Endothelial cell of umbilical vein (primary cell): ENCODE data around the gene CYP4V2. TPM values are rescaled to one million over a fixed set of nuclear protein-coding genes. Genes with fewer than 3 reads are reported as not detected.

ENCODE experiments used
- BruUV-seq: library from RNA; stranded (reverse); fragments of 400-500 nt; replicated peaks from 2 replicates; lab custom pipeline; 2021; lab: Mats Ljungman, UMichigan
- CTCF ChIA-PET: fragments of 300-600, 350-600 bp; sonication (Branson Sonifier 250); formaldehyde crosslinking; loops from one replicate; lab custom pipeline; 2021; ENCODE audit warnings: antibody characterized with exemption, inconsistent platforms; lab: Charles Lee
- POLR2A ChIA-PET: fragments of 300-600, 350-600 bp; sonication (Branson Sonifier 250); formaldehyde crosslinking; loops from one replicate; lab custom pipeline; 2021; ENCODE audit warnings: antibody characterized with exemption, inconsistent platforms; lab: Charles Lee
- DNase-seq: peaks from one replicate; pipeline ENCODE4 v3.0.0-alpha.2; 2011; ENCODE audit warnings: low read depth, low spot score
- FAIRE-seq: peaks from 2 replicates; lab custom pipeline; 2011; peaks lifted over from hg19 to GRCh38; lab: Jason Lieb, UNC
- H2AFZ ChIP-seq: 2 replicates; pipeline ENCODE4 v1.6.0; 2012; ENCODE audit warnings: low read depth, low read length, control low read depth, inconsistent platforms
- H3K27ac ChIP-seq: 2 replicates; pipeline ENCODE4 v1.5.1; 2011; ENCODE audit warnings: low read depth, mild to moderate bottlenecking, control low read depth, low read length, moderate library complexity; ENCODE audit not compliant: insufficient read depth
- H3K27me3 ChIP-seq, 2 experiments: 2 replicates each; pipeline versions ENCODE4 v1.6.0 to v1.6.1; 2011; ENCODE audit warnings: low read length in 2 of 2, mixed read lengths in 1 of 2; ENCODE audit not compliant: control insufficient read depth in 2 of 2, insufficient read depth in 2 of 2
- H3K36me3 ChIP-seq, 2 experiments: 2 replicates in 1 of 2; 3 replicates in 1 of 2; pipeline ENCODE4 v1.5.1; 2011; ENCODE audit warnings: low read length in 2 of 2, mild to moderate bottlenecking in 1 of 2, moderate library complexity in 1 of 2; ENCODE audit not compliant: control insufficient read depth in 2 of 2, insufficient read depth in 2 of 2; ENCODE audit errors: extremely low read depth in 1 of 2
- H3K4me1 ChIP-seq: 3 replicates; pipeline ENCODE4 v1.5.1; 2011; ENCODE audit warnings: mild to moderate bottlenecking, low read length; ENCODE audit not compliant: control insufficient read depth, insufficient read depth; ENCODE audit errors: extremely low read depth
- H3K4me2 ChIP-seq: 2 replicates; pipeline ENCODE4 v1.6.1; 2011; ENCODE audit warnings: low read length, control low read depth, mixed read lengths; ENCODE audit not compliant: insufficient read depth
- H3K4me3 ChIP-seq, 3 experiments: fragments of 200-600 bp in 1 of 3; sonication (generic), shearing (Covaris generic) in 1 of 3; replicated peaks in 1 of 3; 2 replicates each; pipeline ENCODE4 v1.5.1; 2011 to 2016; ENCODE audit warnings: control low read depth in 3 of 3, low read length in 3 of 3, mild to moderate bottlenecking in 2 of 3, inconsistent platforms in 1 of 3, low read depth in 1 of 3, moderate library complexity in 1 of 3; ENCODE audit not compliant: insufficient read depth in 1 of 3
- H3K79me2 ChIP-seq: 2 replicates; pipeline ENCODE4 v1.6.0; 2012; ENCODE audit warnings: low read length, inconsistent platforms; ENCODE audit not compliant: control insufficient read depth, insufficient read depth
- H3K9ac ChIP-seq: replicated peaks from 2 replicates; pipeline ENCODE3; 2011; ENCODE audit warnings: low read length, control low read depth; ENCODE audit not compliant: insufficient read depth; ENCODE audit errors: extremely low read depth
- H3K9me1 ChIP-seq: replicated peaks from 3 replicates; pipeline ENCODE4 v1.6.0; 2011; ENCODE audit warnings: mild to moderate bottlenecking, low read length; ENCODE audit not compliant: control insufficient read depth, insufficient read depth; ENCODE audit errors: extremely low read depth
- H3K9me3 ChIP-seq: replicated peaks from 2 replicates; pipeline ENCODE4 v1.5.1; 2012; ENCODE audit warnings: low read length, inconsistent platforms; ENCODE audit not compliant: control insufficient read depth, insufficient read depth
- H4K20me1 ChIP-seq: replicated peaks from 2 replicates; pipeline ENCODE3; 2011; ENCODE audit warnings: mild to moderate bottlenecking, low read length; ENCODE audit not compliant: control insufficient read depth, insufficient read depth; ENCODE audit errors: extremely low read depth
- CTCF ChIP-seq, 2 donors: IDR thresholded peaks; 1 replicate in 1 of 2; 2 replicates in 1 of 2; pipeline ENCODE4 v1.5.1; 2011; ENCODE audit warnings: low read length in 2 of 2, mild to moderate bottlenecking in 2 of 2, moderate library complexity in 2 of 2, control low read depth in 1 of 2, inconsistent platforms in 1 of 2, low read depth in 1 of 2; ENCODE audit not compliant: insufficient read depth in 1 of 2; ENCODE audit errors: extremely low read depth in 1 of 2
- EZH2 ChIP-seq: IDR thresholded peaks from 2 replicates; pipeline ENCODE4 v1.6.1; 2012; ENCODE audit warnings: borderline replicate concordance, low read depth, mild to moderate bottlenecking, moderate library complexity, low read length, inconsistent platforms; ENCODE audit not compliant: severe bottlenecking
- FOS ChIP-seq: IDR thresholded peaks from 2 replicates; pipeline ENCODE4 v1.6.1; 2011; ENCODE audit warnings: mild to moderate bottlenecking, low read length, moderate library complexity, borderline replicate concordance; ENCODE audit not compliant: insufficient read depth
- GATA2 ChIP-seq: IDR thresholded peaks from 2 replicates; pipeline ENCODE4 v1.7.0; 2011; ENCODE audit warnings: low read depth, mild to moderate bottlenecking, moderate library complexity, mixed read lengths, low read length; ENCODE audit not compliant: insufficient read length, insufficient read depth
- JUN ChIP-seq: IDR thresholded peaks from 2 replicates; pipeline ENCODE4 v1.6.1; 2011; ENCODE audit warnings: borderline replicate concordance, low read depth; ENCODE audit not compliant: insufficient read length, insufficient read depth
- MYC ChIP-seq: IDR thresholded peaks from one replicate; pipeline ENCODE4 v1.6.1; 2011; ENCODE audit warnings: mild to moderate bottlenecking, low read depth, low read length
- POLR2A ChIP-seq: IDR thresholded peaks from 2 replicates; pipeline ENCODE4 v1.6.1; 2012; ENCODE audit warnings: low read depth, mild to moderate bottlenecking, control low read depth, low read length
- POLR2AphosphoS5 ChIP-seq: IDR thresholded peaks from 2 replicates; pipeline ENCODE4 v1.6.1; 2012; ENCODE audit warnings: low read depth, mild to moderate bottlenecking, control low read depth, low read length, moderate library complexity; ENCODE audit not compliant: insufficient read depth
- dilution Hi-C: fragments of 300-500 bp; cut with MboI; formaldehyde crosslinking; loops from one replicate; pipeline ENCODE4 v1.15.0; 2019; ENCODE audit warnings: low sequenced_read_pairs; ENCODE audit not compliant: extremely low pct_ligation_motif_present
- intact Hi-C: fragments of 100-400 bp; cut with micrococcal nuclease; formaldehyde crosslinking; loops from one replicate; pipeline ENCODE4 v1.10.0; 2022
- polyA plus RNA-seq, 4 experiments: library from polyadenylated mRNA; depleted of rRNA in 3 of 4; stranded (reverse) in 3 of 4; unstranded in 1 of 4; fragments of >200 nt; gene quantifications; 2 replicates each; pipeline versions ENCODE4 v1.2.1 to v1.2.3, GENCODE V29; 2011 to 2012; ENCODE audit warnings: missing spikeins in 1 of 4
- total RNA-seq: library from RNA; stranded (reverse); gene quantifications from 2 replicates; pipeline ENCODE4 v1.2.3, GENCODE V29; 2021
- TF ChIP-seq, protein P1 (sequence below): IDR thresholded peaks from 2 replicates; pipeline ENCODE4 v1.6.1; 2011; ENCODE audit not compliant: insufficient read depth, insufficient read length

Gene CYP4V2
- total and polyA plus RNA-seq, 2 donors (not counting 3 experiments of a cell fraction or from before 2014, with no cell fraction given), result 0.28 to 1.7 TPM

DNA sequence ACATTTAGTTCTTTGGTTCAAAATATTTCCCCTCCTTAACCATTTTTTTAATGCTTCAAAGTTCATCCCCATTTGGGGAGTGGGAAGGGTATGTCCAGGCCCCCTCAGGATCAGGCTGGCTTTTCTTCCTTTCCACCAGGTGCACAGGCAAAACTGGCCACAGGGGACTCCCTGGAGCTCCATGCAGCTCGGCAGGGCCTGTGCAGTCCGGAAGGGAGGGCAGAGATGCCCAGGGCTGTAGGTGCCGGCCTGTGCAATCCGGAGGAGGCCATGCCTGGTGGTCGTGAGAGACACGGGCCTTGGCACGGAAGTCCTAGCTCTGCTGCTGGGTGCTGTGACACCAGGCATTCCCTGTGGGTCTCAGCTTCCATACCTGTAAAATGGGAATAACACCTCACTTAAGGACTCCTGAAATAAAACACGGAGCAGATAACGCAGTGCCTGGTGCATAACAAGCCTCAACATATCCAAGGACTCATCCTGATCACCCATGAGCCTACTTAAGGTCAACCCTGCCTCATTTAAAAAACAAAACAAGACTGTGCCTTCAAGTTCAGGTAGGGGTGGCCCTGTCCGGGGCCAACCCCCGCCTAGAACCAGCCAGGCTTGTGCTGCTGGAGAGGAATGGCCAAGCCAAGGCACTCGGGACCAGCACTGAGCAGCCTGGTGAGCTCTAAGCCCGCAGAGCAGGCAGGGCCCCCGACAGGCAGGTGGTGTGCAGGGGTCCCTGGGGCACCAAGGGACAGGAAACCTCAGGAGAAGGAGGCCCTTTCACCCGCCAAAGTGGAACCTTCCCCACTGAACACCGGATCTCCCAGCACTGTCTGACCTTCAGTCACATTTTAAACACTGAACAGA is 21.2 kb upstream of the CYP4V2 start:
- Histone ChIP-seq H3K9ac (no peak overlapping the region), H3K27me3 (no peaks in the 10 kb centered on the region), H3K27ac (no peak overlapping the region), H3K4me2 (no peak overlapping the region), H4K20me1 (no peaks in the 10 kb centered on the region), H3K79me2 (no peaks in the 10 kb centered on the region), H3K9me3 (no peaks in the 10 kb centered on the region), H3K36me3 (no peaks in the 10 kb centered on the region), H3K9me1 (no peaks in the 10 kb centered on the region), H2AFZ (no peak overlapping the region), H3K4me1 (no peaks in the 10 kb centered on the region), H3K4me3 (no peak overlapping the region)
- dilution Hi-C loops, result no loop called here
- FAIRE-seq (no peak), DNase-seq (no peak)
- TF ChIP-seq, protein P1, sequence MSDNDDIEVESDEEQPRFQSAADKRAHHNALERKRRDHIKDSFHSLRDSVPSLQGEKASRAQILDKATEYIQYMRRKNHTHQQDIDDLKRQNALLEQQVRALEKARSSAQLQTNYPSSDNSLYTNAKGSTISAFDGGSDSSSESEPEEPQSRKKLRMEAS, result no peak
- TF ChIP-seq GATA2 (no peak), POLR2A (no peak), FOS (no peak), MYC (no peak), EZH2 (no peak), CTCF (IDR thresholded peaks at IDR 0.05; ENCODE audit: extremely low read depth in 1 of 2, insufficient read depth in 1 of 2, low read depth in 1 of 2, low read length in 2 of 2) (no peak), JUN (no peak), POLR2AphosphoS5 (no peak)
- CTCF ChIA-PET, result interaction anchor here (1.1 to 1.3 kb wide), 2 partner anchors 8 to 20 kb away, joined by 3 read pairs; no protein-coding TSS in a partner anchor
- POLR2A ChIA-PET, result no interaction called here
- no TSS peak for BruUV-seq
- intact Hi-C loops, result no loop called here
